ENCODE measurements around the gene DUS1L.
"Not testable (repeated sequence)": the region's sequence is repeated elsewhere in the genome, so short reads cannot be mapped to it uniquely, and the experiment has no call there.

The DUS1L gene

DNA sequence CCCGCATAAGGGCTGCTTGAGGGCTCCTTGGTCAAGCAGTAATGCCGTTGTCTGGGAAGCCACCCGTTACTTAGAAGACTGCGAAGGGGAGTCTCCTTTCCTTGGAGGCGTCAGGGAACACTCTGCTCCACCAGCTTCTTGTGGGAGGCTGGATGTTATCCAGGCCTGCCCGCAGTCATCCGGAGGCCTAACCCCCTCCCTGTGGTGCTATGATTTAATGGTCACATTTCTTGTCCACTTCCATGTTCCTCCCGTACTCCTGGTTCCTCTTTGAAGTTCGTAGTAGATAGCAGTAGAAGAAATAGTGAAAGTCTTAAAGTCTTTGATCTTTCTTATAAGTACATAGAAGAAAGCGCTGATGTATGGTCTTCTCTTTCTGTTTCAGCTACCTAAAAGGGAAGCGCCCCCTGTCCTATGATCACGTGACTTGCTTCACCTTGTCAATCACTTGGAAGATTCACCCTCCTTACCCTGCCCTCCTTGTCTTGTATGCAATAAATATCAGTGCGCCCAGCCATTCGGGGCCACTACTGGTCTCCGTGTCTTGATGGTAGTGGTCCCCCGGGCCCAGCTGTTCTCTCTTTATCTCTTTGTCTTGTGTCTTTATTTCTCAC, 26.7 kb downstream of the DUS1L start:
- DNase-seq: not testable (repeated sequence)

- DNase-seq: no peak
These were observed 27.8 kb downstream of the DUS1L start for GRCh38 chr17:82037889-82038195.

GRCh38 chr17:82037092-82037888, 28.3 kb downstream of the DUS1L start, which contains the start of gene DCXR:
Gene DCXR (minus strand): TSS chr17:82037697. CDS start chr17:82037682, 15 bp downstream.
- peak; percentile 98 for DNase-seq

DNA sequence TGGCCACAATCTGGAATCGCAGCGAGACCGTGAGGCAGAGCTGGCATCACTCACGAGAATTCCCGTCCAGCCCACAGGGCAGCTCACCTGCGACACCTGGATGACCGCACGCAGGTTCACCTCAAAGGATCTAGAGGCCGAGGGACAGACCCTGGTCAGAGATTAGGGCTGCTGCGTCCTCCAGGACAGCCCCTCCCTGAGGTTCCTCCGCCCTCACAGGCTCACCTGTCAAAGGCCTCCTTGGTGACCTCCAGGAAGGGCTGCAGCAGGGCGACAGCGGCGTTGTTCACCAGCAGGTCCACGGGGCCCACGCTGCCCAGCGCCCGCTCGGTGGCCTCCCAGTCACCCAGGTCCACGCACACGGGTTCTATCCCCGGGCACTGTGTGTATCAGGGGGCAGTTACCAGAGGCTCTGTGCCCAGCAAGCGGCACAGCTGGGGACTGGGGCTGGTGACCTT, 28.9 kb downstream of the DUS1L start:
- no peak for DNase-seq

DNA sequence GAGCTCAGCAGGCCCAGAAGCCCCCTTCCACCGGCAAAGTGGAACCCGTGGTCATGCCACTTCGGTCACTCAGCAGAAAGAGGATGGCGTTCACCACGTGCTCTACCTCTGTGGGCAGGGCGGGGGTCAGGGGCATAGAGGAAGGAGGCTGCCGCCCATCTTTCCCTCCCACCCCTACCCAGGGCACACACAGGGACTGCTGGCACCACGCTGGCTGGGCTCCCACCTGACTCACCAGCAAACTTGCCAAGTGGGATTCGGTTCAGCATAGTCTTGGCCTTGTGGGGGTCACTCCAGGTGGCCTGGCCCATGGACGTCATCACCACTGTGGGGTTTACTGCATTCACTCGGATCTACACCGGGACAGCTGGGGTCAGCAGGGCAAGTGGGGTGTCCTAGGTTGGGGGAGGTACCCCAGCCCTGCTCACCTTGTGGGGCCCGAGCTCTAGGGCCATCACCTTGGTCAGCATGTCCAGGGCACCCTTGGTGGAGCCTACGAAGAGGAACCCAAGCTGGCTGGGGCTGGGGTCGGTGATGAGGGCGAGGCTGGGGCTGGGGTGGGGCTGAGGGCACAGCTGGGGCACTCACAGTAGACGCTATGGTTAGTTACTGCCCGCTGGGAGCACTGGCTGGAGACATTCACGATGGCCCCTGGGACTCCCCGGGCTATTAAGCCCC, 29.5 kb downstream of the DUS1L start:
- no peak for DNase-seq

- no peak for DNase-seq
These were observed 30.1 kb downstream of the DUS1L start for GRCh38 chr17:82035488-82035887.

DNA sequence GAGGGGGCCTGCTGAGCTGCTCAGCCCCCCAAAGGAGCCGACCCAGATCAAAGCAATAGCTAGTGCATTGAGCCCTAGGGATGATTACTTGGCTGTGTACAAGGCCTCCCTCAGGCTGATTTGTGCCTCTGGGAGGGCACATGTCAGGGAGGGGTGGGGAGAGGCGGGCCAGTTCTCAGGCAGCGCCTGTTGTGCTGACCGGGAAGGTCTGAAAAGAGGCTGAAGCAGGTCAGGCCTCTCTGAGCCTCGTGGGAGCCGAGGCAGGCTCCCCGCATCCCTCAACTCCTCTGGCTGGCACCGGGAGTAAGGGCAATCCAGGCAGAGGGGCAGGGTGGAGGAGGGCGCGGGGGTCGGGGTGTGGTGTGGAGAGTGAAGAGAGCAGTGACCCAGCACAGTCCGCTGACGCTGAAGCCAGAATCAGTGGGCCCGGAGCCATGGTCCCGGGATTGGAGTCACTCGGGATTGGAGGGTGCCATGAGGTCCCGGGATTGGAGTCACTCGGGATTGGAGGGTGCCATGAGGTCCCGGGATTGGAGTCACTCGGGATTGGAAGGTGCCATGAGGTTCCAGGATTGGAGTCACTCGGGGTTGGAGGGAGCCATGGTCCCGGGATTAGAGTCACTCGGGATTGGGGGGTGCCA, 31.1 kb downstream of the DUS1L start:
- DNase-seq: no peak

GRCh38 chr17:82033359-82034085, 32.1 kb downstream of the DUS1L start:
- DNase-seq: no peak

GRCh38 chr17:82031885-82032627, 33.5 kb downstream of the DUS1L start:
- DNase-seq: peak; percentile 52 to 59

GRCh38 chr17:82031303-82031884, 34.2 kb downstream of the DUS1L start, which contains the start of gene RAC3:
Gene RAC3 (plus strand): TSS chr17:82031678. CDS start chr17:82031762, 84 bp downstream.
- peak; percentile 42 to 74 for DNase-seq

DNA sequence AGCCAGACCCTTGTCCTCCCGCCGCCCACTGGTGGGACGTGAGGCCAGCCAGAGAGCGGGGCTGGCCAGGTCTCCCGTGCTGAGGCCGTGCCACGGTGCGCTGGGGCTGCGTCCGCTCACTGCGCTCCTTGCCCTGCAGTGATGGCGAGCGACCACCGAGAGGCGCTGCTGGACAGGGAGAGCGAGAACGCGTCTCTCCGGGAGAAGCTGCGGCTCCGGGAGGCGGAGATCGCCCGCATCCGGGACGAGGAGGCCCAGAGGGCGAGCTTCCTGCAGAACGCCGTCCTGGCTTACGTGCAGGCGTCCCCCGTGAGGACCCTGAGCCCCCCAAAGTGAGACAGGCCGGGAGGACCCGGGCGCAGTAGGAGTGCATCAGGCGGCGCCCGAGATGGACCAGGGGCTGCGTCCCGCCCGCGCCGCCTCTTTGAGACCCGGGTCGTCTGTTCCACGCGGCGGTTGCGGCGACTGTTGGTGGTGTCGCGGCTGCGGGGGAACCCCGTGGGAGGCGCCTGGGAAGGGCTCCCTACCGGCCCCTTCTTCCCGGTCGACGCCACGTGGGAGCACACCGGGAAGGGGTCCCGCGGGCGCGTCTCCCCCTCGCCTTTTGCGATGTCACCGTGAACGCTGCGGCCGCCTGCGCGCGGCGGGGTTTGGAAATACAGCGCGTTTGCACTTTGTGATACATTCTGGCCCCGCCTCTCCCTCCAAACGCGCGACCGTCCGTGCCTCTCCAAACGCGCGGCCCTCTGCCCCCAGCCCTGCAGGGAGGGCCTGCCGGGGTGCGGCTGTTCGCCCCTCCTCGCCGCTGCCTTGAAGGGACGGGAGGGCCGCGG, 34.9 kb downstream of the DUS1L start:
- peak; percentile 70 to 82 for DNase-seq

DNA sequence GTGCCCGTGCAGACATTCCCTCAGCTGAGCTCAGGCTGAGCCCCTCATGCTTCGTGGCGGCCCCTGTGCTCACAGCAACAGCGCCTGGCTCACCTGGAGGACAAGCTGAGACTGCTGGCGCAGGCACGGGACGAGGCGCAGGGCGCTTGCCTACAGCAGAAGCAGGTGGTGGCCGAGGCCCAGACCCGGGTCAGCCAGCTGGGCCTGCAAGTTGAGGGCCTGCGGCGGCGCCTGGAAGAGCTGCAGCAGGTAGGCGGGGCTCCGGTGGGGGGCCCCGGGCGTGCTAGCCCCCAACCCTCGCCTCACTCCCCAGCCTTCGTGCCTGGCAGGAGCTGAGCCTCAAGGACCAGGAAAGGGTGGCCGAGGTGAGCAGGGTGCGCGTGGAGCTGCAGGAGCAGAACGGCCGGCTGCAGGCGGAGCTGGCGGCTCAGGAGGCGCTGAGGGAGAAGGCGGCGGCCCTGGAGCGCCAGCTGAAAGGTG, 35.6 kb downstream of the DUS1L start:
- no peak for DNase-seq

- no peak for DNase-seq
These were observed 36.2 kb downstream of the DUS1L start for GRCh38 chr17:82029391-82029790.

GRCh38 chr17:82028966-82029365, 36.6 kb downstream of the DUS1L start:
- no peak for DNase-seq

- no peak for DNase-seq
These were observed 37.4 kb downstream of the DUS1L start for GRCh38 chr17:82028246-82028645.

DNA sequence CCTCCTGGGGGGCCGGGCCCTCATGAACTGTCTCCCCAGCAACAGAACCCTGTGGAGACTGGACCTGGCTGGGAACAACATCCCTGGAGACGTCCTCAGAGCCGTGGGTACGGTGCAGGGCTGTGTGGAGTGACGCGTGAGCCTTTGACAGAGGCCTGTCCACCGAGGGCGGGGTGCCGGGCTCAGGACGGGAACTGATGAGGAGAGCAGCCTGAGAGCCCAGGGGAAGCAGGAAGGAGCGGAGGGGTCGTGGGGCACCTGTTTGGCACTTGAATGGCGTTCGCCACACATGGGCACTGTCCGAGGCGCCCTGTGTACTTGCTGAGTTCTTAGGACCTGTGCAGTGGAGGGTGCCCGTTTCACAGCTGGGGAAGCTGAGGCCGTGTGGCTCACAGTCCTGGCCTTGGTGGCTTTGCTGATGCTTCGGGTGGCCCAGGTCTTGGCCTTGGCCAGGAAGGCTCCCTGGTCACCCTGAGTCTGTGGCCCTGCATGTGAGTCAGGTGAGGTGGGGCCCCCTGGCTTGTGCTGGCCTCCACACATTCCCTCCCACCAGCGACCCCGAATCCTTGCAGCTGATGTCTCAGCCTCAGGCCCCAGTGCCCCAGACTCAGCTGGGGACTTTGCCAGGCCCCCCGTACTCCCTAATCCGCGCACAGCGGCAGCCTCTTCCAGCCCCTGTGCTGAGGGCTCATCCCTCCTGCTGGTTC, 40.0 kb downstream of the DUS1L start:
- no peak for DNase-seq

GRCh38 chr17:82024859-82025258, 40.7 kb downstream of the DUS1L start:
- no peak for DNase-seq

DNA sequence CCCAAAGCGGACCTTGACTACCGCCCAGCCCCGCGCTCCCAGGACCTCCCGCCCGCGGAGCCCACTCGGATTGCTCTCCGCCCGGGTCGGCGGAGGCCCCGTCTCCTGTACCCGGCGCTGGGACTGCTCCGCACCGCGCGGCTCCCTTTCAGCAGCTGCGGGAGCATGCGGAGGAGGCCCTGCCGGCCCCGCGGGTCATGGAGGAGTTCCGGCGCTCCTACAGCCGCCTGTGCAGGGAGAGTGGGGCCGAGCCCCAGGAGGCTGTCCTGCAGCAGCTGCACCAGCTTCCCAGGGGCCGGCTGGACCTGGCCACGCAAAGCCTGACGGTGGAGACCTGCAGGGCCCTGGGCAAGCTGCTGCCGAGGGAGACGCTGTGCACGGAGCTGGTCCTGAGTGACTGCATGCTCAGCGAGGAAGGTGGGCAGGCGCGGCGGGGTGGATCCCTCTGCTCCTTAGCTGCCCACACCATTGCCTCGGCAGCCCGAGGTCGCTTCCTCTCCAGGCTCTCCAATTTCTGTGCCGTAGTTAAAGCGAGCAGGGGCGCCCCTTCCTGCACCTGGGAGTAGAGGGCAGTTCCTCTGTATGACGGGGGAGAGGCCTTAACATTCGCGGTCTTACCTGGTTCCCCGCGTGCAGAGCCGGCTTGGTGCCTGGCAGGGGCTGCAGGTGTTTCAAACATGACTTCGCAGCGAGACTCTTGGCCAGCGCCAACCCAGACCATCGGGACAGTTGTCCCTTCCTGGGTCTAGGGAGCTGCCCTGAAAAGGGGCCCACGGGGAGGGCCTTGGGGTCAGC, 42.0 kb downstream of the DUS1L start:
- DNase-seq: peak in 1 of 2 experiments; percentile 49

GRCh38 chr17:82022981-82023446, 42.6 kb downstream of the DUS1L start, which contains the start of gene LRRC45:
Gene LRRC45 (plus strand): TSS chr17:82023305. CDS start chr17:82023644, 339 bp downstream.
- peak; percentile 100 for DNase-seq

Measured in NCI-H1930 (cell line).